Right lobe of liver (tissue), 6 donors: ENCODE data around the gene CHRNB1. TPM values are rescaled to one million over a fixed set of nuclear protein-coding genes. Genes with fewer than 3 reads are reported as not detected.
A peak's percentile ranks its signal among the peaks of the same experiment; 100 is the strongest.

Source experiments
- ATAC-seq, 4 donors: fragments of 200-7000 bp; cut with Tn5 transposase; one replicate each; pipeline ENCODE4 v1.9.1; 2020; ENCODE audit warnings: mild to moderate bottlenecking in 4 of 4, moderate library complexity in 4 of 4
- DNase-seq, 3 donors: peaks; one replicate each; pipeline ENCODE4 v3.0.0-alpha.2; 2020
- H3K27ac ChIP-seq, 3 donors: fragments of 200-600 bp; one replicate each; pipeline ENCODE4 v1.8.0; 2022
- H3K27me3 ChIP-seq, 2 donors: fragments of 200-600 bp; one replicate each; pipeline ENCODE4 v1.8.0; 2022
- H3K36me3 ChIP-seq, 4 donors: fragments of 200-600 bp; sonication (generic) in 1 of 4; one replicate each; pipeline versions ENCODE4 v1.5.1 to v1.8.0; 2017 to 2022; ENCODE audit warnings: control low read depth in 1 of 4
- H3K4me1 ChIP-seq, 4 donors: fragments of 200-600 bp; sonication (generic) in 1 of 4; one replicate each; pipeline versions ENCODE4 v1.5.1 to v1.8.0; 2017 to 2022; ENCODE audit warnings: control low read depth in 1 of 4
- H3K4me3 ChIP-seq, 3 donors: fragments of 200-600 bp; one replicate each; pipeline ENCODE4 v1.8.0; 2022
- H3K9me3 ChIP-seq, 4 donors: fragments of 200-600 bp; sonication (generic) in 1 of 4; one replicate each; pipeline versions ENCODE4 v1.5.1 to v1.8.0; 2017 to 2022; ENCODE audit warnings: control low read depth in 1 of 4
- CTCF ChIP-seq, 4 donors: fragments of 200-600 bp in 3 of 4; fragments of 450-650 bp in 1 of 4; IDR thresholded peaks; one replicate each; pipeline versions ENCODE4 v1.5.1 to v1.8.0; 2016 to 2022; ENCODE audit warnings: antibody characterized with exemption in 4 of 4, mild to moderate bottlenecking in 2 of 4
- POLR2A ChIP-seq: fragments of 450-650 bp; IDR thresholded peaks from one replicate; pipeline ENCODE4 v1.6.1; 2017; ENCODE audit warnings: antibody characterized with exemption, mild to moderate bottlenecking
- WGBS: methylation state at CpG from one replicate; pipeline ENCODE4 v1.1.6; 2018; ENCODE audit warnings: low coverage, low lambda C conversion rate; ENCODE audit not compliant: insufficient coverage; ENCODE audit errors: missing lambda C conversion rate; 5-methylcytosine and 5-hydroxymethylcytosine counted together
- intact Hi-C, 2 donors: fragments of 100-400 bp; cut with DNase I; formaldehyde crosslinking; loops; one replicate each; pipeline versions ENCODE4 v1.11.2 to v1.14.1; 2022
- total RNA-seq, 6 experiments: library from RNA; depleted of rRNA in 2 of 6; stranded (reverse); fragments of >200 nt in 2 of 6; fragmentation: NEBNext Ultra II Directional in 3 of 6; extraction: Animal tissue kit (Norgen Biotek cat#: 25700) in 3 of 6; gene quantifications; one replicate each; pipeline versions ENCODE4 v1.1.0 to v1.2.4, GENCODE V29; 2016 to 2023
- donor health status: DM: no; HTN: yes; CAD: no.
- donor health status: DM: no; HTN: no; CAD: no.
- donor health status: DM: no; HTN: no; CAD: no.
- donor health status: DM: no; HTN: yes; CAD: no.
- donor health status: DM: no; HTN: yes; CAD: no.

The CHRNB1 gene
- total RNA-seq, 6 experiments from 2014 or later, result 6.0 to 12.3 (median 8.2) TPM

DNA sequence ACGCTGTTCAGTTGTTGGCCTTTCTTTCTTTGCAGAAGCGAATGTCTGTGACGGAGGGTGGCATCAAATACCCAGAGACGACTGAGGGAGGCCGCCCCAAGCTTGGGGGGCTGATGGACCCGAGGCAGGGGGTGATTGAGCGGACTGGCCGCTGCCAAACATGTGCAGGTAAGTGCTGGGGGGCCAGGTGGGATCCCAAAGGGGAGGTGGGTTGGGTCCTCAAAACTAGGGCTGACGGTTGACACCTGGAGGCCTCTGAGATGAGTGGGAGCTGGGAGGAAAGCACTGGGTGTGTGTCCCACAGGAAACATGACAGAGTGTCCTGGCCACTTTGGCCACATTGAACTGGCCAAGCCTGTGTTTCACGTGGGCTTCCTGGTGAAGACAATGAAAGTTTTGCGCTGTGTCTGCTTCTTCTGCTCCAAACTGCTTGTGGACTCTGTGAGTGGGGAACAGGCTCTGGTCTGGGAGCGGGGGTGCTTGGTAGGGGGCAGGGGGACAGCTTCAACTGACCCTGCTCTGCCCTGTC lies 51.1 kb downstream of the CHRNB1 start:
- peaks cover 4 to 54% (median 38%) of the 10 kb centered on the region in 4 donors for H3K36me3 ChIP-seq

DNA sequence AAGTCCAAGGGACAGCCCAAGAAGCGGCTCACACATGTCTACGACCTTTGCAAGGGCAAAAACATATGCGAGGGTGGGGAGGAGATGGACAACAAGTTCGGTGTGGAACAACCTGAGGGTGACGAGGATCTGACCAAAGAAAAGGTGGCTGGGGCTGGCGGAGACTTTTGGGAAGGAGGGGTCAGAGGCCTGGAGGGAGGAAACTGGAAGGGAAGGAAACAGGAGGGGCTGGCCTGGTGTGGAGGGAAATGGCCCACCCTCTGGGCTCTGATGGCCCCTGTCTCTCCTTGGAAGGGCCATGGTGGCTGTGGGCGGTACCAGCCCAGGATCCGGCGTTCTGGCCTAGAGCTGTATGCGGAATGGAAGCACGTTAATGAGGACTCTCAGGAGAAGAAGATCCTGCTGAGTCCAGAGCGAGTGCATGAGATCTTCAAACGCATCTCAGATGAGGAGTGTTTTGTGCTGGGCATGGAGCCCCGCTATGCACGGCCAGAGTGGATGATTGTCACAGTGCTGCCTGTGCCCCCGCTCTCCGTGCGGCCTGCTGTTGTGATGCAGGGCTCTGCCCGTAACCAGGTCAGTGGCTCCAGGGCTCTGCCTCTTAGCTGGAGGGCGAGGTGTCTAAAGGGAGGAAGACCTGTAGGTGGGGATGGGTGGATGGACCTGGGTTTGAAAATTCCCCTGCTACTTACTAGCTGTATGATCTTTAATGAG lies 51.8 kb downstream of the CHRNB1 start:
- peak; percentile 28 to 57 (median 42) for ATAC-seq
- no peak for TF ChIP-seq POLR2A
- no peak for TF ChIP-seq CTCF (IDR thresholded peaks at IDR 0.05)

More for the DNA sequence above, 51.1 kb downstream of the CHRNB1 start:
- no peak for DNase-seq
- Histone ChIP-seq H3K4me1 (peaks cover 0 to 11% (median 5%) of the 10 kb centered on the region in 4 donors), H3K4me3 (no peak overlapping the region), H3K27ac (no peak overlapping the region), H3K27me3 (no peaks in the 10 kb centered on the region), H3K9me3 (no peaks in the 10 kb centered on the region)
- intact Hi-C loops, result no loop called here
- ATAC-seq, result no peak
- no peak for TF ChIP-seq POLR2A
- TF ChIP-seq CTCF (IDR thresholded peaks at IDR 0.05), result no peak
- WGBS, result 97% methylated on average over 8 of the region's 12 CpGs

GRCh38 chr17:7497228-7497627 lies 52.4 kb downstream of the CHRNB1 start:
- DNase-seq, result no peak
- WGBS, result 66% methylated on average over 4 of the region's 10 CpGs
- no peak overlapping the region for H3K4me3 ChIP-seq

More for the DNA sequence above, 51.8 kb downstream of the CHRNB1 start:
- no peaks in the 10 kb centered on the region for H3K27me3 ChIP-seq
- 84% methylated on average over 6 of the region's 20 CpGs for WGBS
- no peak for DNase-seq
- H3K9me3 ChIP-seq, result no peaks in the 10 kb centered on the region
- intact Hi-C loops, result no loop called here
- no peak overlapping the region for H3K27ac ChIP-seq
- peaks cover 4 to 60% (median 44%) of the 10 kb centered on the region in 4 donors for H3K36me3 ChIP-seq
- H3K4me1 ChIP-seq, result peaks cover 0 to 4% (median 2%) of the 10 kb centered on the region in 4 donors
- no peak overlapping the region for H3K4me3 ChIP-seq

DNA sequence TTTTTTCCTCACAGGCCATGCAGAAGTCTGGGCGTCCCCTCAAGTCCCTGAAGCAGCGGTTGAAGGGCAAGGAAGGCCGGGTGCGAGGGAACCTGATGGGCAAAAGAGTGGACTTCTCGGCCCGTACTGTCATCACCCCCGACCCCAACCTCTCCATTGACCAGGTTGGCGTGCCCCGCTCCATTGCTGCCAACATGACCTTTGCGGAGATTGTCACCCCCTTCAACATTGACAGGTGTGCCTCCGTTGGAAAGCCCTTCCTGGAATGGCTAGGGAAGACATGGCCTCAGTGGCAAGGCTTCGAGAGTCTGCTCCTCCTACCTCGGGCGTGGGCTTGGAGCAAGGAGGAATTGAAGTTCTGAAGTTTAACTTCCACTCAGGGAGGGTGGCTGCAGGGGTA lies 52.8 kb downstream of the CHRNB1 start:
- H3K36me3 ChIP-seq, result peaks cover 14 to 71% (median 50%) of the 10 kb centered on the region in 4 donors
- no peaks in the 10 kb centered on the region for H3K27me3 ChIP-seq
- H3K4me3 ChIP-seq, result no peak overlapping the region
- no peaks in the 10 kb centered on the region for H3K9me3 ChIP-seq
- TF ChIP-seq CTCF (IDR thresholded peaks at IDR 0.05), result no peak
- no peak for TF ChIP-seq POLR2A
- H3K4me1 ChIP-seq, result peaks cover 0 to 2% (median 0%) of the 10 kb centered on the region in 4 donors
- no CpG with 5 or more reads among the region's 14 CpGs for WGBS
- intact Hi-C loops, result no loop called here
- ATAC-seq (no peak), DNase-seq (no peak)
- H3K27ac ChIP-seq, result no peak overlapping the region

More at GRCh38 chr17:7497228-7497627, 52.4 kb downstream of the CHRNB1 start:
- Histone ChIP-seq H3K27ac (no peak overlapping the region), H3K9me3 (no peaks in the 10 kb centered on the region), H3K27me3 (no peaks in the 10 kb centered on the region), H3K36me3 (peaks cover 9 to 66% (median 48%) of the 10 kb centered on the region in 4 donors), H3K4me1 (peaks cover 0 to 4% (median 0%) of the 10 kb centered on the region in 4 donors)
- TF ChIP-seq POLR2A (no peak), CTCF (IDR thresholded peaks at IDR 0.05) (no peak)
- ATAC-seq, result peak; percentile 29 to 44 (median 40)
- intact Hi-C loops, result no loop called here
